HepG2 (cell line): ENCODE measurements around the gene SERPINB6. TPM values are rescaled to one million over a fixed set of nuclear protein-coding genes. Genes with fewer than 3 reads are reported as not detected.

Experiments
- ARNT2 ChIP-seq: sonication (generic); formaldehyde crosslinking; IDR thresholded peaks from 2 replicates; pipeline ENCODE4 v1.8.0; 2022; ENCODE audit warnings: mild to moderate bottlenecking, low read depth, missing genetic modification reagents, moderate library complexity
- DNMT3B ChIP-seq: conservative IDR thresholded peaks from 2 replicates; pipeline ENCODE4 v1.6.1; 2016; ENCODE audit warnings: missing biosample characterization, control low read depth
- EHMT2 ChIP-seq: fragments of 200-600 bp; sonication (generic); IDR thresholded peaks from 2 replicates; pipeline ENCODE4 v1.7.0; 2017; ENCODE audit warnings: antibody characterized with exemption, low read depth, low read length, borderline replicate concordance
- FOXJ3 ChIP-seq: sonication (generic); formaldehyde crosslinking; IDR thresholded peaks from 2 replicates; pipeline ENCODE4 v1.4.0; 2020; ENCODE audit warnings: missing genetic modification reagents, mild to moderate bottlenecking, borderline replicate concordance
- GLI4 ChIP-seq: sonication (generic); formaldehyde crosslinking; IDR thresholded peaks from 2 replicates; pipeline ENCODE4 v1.5.1; 2020; ENCODE audit warnings: missing genetic modification reagents, mild to moderate bottlenecking, moderate library complexity, borderline replicate concordance
- GTF3A ChIP-seq: sonication (generic); formaldehyde crosslinking; conservative IDR thresholded peaks from 2 replicates; pipeline ENCODE4 v1.4.0; 2020; ENCODE audit warnings: mild to moderate bottlenecking, missing genetic modification reagents
- HMG20A ChIP-seq: IDR thresholded peaks from 2 replicates; pipeline ENCODE4 v1.6.1; 2016; ENCODE audit warnings: borderline replicate concordance
- HMG20B ChIP-seq: conservative IDR thresholded peaks from 2 replicates; pipeline ENCODE4 v1.6.1; 2016; ENCODE audit warnings: missing genetic modification reagents, missing compliant biosample characterization
- HNRNPK ChIP-seq: fragments of 200-400 bp; formaldehyde crosslinking; IDR thresholded peaks from 2 replicates; pipeline ENCODE4 v1.6.1; 2018; ENCODE audit warnings: low read length, low read depth, moderate library complexity, mild to moderate bottlenecking; ENCODE audit not compliant: poor library complexity, severe bottlenecking
- KMT2A ChIP-seq: sonication (generic); formaldehyde crosslinking; IDR thresholded peaks from 2 replicates; pipeline ENCODE4 v1.4.0; 2020; ENCODE audit warnings: missing genetic modification reagents
- PITX1 ChIP-seq: sonication (generic); formaldehyde crosslinking; IDR thresholded peaks from 2 replicates; pipeline ENCODE4 v1.5.1; 2020; ENCODE audit warnings: mild to moderate bottlenecking, missing genetic modification reagents
- RFXANK ChIP-seq: IDR thresholded peaks from 2 replicates; pipeline ENCODE4 v1.6.1; 2016
- SPEN ChIP-seq: sonication (generic); formaldehyde crosslinking; IDR thresholded peaks from 2 replicates; pipeline ENCODE4 v1.5.1; 2020; ENCODE audit warnings: low read depth, mild to moderate bottlenecking, missing genetic modification reagents
- ZBTB20 ChIP-seq: sonication (generic); formaldehyde crosslinking; IDR thresholded peaks from 2 replicates; pipeline ENCODE4 v1.8.1; 2023; ENCODE audit warnings: missing genetic modification reagents, low read depth, mild to moderate bottlenecking, borderline replicate concordance
- ZBTB8A ChIP-seq: sonication (generic); formaldehyde crosslinking; IDR thresholded peaks from 2 replicates; pipeline ENCODE4 v1.4.0; 2020; ENCODE audit warnings: mild to moderate bottlenecking, low read depth, missing genetic modification reagents, borderline replicate concordance
- ZFP1 ChIP-seq: IDR thresholded peaks from 2 replicates; pipeline ENCODE4 v1.6.1; 2016
- ZFP37 ChIP-seq: sonication (generic); formaldehyde crosslinking; IDR thresholded peaks from 2 replicates; pipeline ENCODE4 v1.4.0; 2020; ENCODE audit warnings: missing genetic modification reagents, borderline replicate concordance
- ZIK1 ChIP-seq: sonication (generic); formaldehyde crosslinking; IDR thresholded peaks from 2 replicates; pipeline ENCODE4 v1.5.0; 2020; ENCODE audit warnings: mild to moderate bottlenecking, low read depth, missing genetic modification reagents, borderline replicate concordance
- ZNF12 ChIP-seq: sonication (generic); formaldehyde crosslinking; IDR thresholded peaks from 2 replicates; pipeline ENCODE4 v1.5.0; 2020; ENCODE audit warnings: missing genetic modification reagents
- ZNF326 ChIP-seq: sonication (generic); formaldehyde crosslinking; IDR thresholded peaks from 2 replicates; pipeline ENCODE4 v1.4.0; 2020; ENCODE audit warnings: missing genetic modification reagents, borderline replicate concordance
- ZNF580 ChIP-seq: IDR thresholded peaks from 2 replicates; pipeline ENCODE4 v1.6.1; 2016; ENCODE audit warnings: low read depth, borderline replicate concordance
- ZNF615 ChIP-seq: sonication (generic); formaldehyde crosslinking; IDR thresholded peaks from 2 replicates; pipeline ENCODE4 v1.5.0; 2020; ENCODE audit warnings: mild to moderate bottlenecking, missing genetic modification reagents, borderline replicate concordance
- ZNF619 ChIP-seq: sonication (generic); formaldehyde crosslinking; IDR thresholded peaks from 2 replicates; pipeline ENCODE4 v1.4.0; 2020; ENCODE audit warnings: mild to moderate bottlenecking, missing genetic modification reagents
- ZNF713 ChIP-seq: sonication (generic); formaldehyde crosslinking; IDR thresholded peaks from 2 replicates; pipeline ENCODE4 v1.4.0; 2020; ENCODE audit warnings: mild to moderate bottlenecking, missing genetic modification reagents
- polyA plus RNA-seq, 8 experiments: library from polyadenylated mRNA; depleted of rRNA in 3 of 8; stranded (reverse) in 7 of 8; unstranded in 1 of 8; fragments of >200 nt; fragmentation: Illumina TruSeq in 4 of 8; extraction: Trizol in 4 of 8; gene quantifications; 2 replicates each; pipeline versions ENCODE4 v1.2.1 to v1.2.3, GENCODE V29; 2011 to 2016; ENCODE audit warnings: low read depth in 4 of 8, missing spikeins in 1 of 8, mixed read lengths in 1 of 8; ENCODE audit not compliant: insufficient read depth in 1 of 8
- total RNA-seq, 5 experiments: library from RNA; depleted of rRNA; stranded (reverse); fragments of >200 nt; fragmentation: Illumina TruSeq; extraction: Trizol; gene quantifications; 2 replicates each; pipeline ENCODE4 v1.2.3, GENCODE V29; 2016; ENCODE audit warnings: low read depth in 1 of 5
- TF ChIP-seq, protein P1 (sequence below): sonication (generic); formaldehyde crosslinking; IDR thresholded peaks from 2 replicates; pipeline ENCODE4 v1.5.0; 2020; ENCODE audit warnings: mild to moderate bottlenecking, missing genetic modification reagents
- TF ChIP-seq, protein P2 (sequence below): sonication (generic); formaldehyde crosslinking; IDR thresholded peaks from 2 replicates; pipeline ENCODE4 v1.8.0; 2022; ENCODE audit warnings: missing genetic modification reagents, mild to moderate bottlenecking, moderate library complexity, borderline replicate concordance

SERPINB6 gene
- total and polyA plus RNA-seq, 2 of the 13 experiments (the other 11 are each of a cell fraction or from before 2014, with no cell fraction given) = 38.2 to 61.3 TPM

GRCh38 chr6:2988426-2989331 is 17.3 kb upstream of the SERPINB6 start (continued):
- TF ChIP-seq, protein P1, sequence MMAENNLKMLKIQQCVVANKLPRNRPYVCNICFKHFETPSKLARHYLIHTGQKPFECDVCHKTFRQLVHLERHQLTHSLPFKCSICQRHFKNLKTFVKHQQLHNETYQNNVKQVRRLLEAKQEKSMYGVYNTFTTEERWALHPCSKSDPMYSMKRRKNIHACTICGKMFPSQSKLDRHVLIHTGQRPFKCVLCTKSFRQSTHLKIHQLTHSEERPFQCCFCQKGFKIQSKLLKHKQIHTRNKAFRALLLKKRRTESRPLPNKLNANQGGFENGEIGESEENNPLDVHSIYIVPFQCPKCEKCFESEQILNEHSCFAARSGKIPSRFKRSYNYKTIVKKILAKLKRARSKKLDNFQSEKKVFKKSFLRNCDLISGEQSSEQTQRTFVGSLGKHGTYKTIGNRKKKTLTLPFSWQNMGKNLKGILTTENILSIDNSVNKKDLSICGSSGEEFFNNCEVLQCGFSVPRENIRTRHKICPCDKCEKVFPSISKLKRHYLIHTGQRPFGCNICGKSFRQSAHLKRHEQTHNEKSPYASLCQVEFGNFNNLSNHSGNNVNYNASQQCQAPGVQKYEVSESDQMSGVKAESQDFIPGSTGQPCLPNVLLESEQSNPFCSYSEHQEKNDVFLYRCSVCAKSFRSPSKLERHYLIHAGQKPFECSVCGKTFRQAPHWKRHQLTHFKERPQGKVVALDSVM (CRISPR knock-in tag) = peak; percentile 71
- TF ChIP-seq HMG20A (CRISPR knock-in tag) = no peak; the same call in 1 of the 2 replicates
- no peak; the same call in 1 of the 2 replicates for TF ChIP-seq DNMT3B
- no peak; the same call in 1 of the 2 replicates for TF ChIP-seq ZNF713 (CRISPR knock-in tag)
- peak; percentile 35; the same call in 1 of the 2 replicates for TF ChIP-seq PITX1 (CRISPR knock-in tag)
- TF ChIP-seq ZNF619 (CRISPR knock-in tag) = peak; percentile 92
- TF ChIP-seq, protein P2, sequence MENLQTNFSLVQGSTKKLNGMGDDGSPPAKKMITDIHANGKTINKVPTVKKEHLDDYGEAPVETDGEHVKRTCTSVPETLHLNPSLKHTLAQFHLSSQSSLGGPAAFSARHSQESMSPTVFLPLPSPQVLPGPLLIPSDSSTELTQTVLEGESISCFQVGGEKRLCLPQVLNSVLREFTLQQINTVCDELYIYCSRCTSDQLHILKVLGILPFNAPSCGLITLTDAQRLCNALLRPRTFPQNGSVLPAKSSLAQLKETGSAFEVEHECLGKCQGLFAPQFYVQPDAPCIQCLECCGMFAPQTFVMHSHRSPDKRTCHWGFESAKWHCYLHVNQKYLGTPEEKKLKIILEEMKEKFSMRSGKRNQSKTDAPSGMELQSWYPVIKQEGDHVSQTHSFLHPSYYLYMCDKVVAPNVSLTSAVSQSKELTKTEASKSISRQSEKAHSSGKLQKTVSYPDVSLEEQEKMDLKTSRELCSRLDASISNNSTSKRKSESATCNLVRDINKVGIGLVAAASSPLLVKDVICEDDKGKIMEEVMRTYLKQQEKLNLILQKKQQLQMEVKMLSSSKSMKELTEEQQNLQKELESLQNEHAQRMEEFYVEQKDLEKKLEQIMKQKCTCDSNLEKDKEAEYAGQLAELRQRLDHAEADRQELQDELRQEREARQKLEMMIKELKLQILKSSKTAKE (CRISPR knock-in tag) = peak; percentile 66
- peak; percentile 46; the same call in 1 of the 2 replicates for TF ChIP-seq GLI4
- TF ChIP-seq HNRNPK = peak; percentile 98
- TF ChIP-seq ZNF12 = peak; percentile 64
- TF ChIP-seq FOXJ3 (CRISPR knock-in tag) = no peak
- TF ChIP-seq EHMT2 = no peak
- peak; percentile 80 for TF ChIP-seq SPEN (CRISPR knock-in tag)
- peak; percentile 85; the same call in 1 of the 2 replicates for TF ChIP-seq ZFP37 (CRISPR knock-in tag)
- no peak; the same call in none of the 2 replicates for TF ChIP-seq HMG20B (CRISPR knock-in tag)
- TF ChIP-seq RFXANK (CRISPR knock-in tag) = no peak; the same call in 1 of the 2 replicates
- TF ChIP-seq KMT2A (CRISPR knock-in tag) = peak; percentile 17
- TF ChIP-seq GTF3A (CRISPR knock-in tag) = no peak
- peak; percentile 63; the same call in 1 of the 2 replicates for TF ChIP-seq ZFP1 (CRISPR knock-in tag)
- TF ChIP-seq ZBTB20 (CRISPR knock-in tag) = peak; percentile 74
- TF ChIP-seq ZNF326 (CRISPR knock-in tag) = no peak
- TF ChIP-seq ARNT2 (CRISPR knock-in tag) = peak; percentile 79
- TF ChIP-seq ZNF580 (CRISPR knock-in tag) = no peak
- no peak; the same call in 1 of the 2 replicates for TF ChIP-seq ZBTB8A
- peak; percentile 30; the same call in 1 of the 2 replicates for TF ChIP-seq ZIK1 (CRISPR knock-in tag)
- peak; percentile 39; the same call in 1 of the 2 replicates for TF ChIP-seq ZNF615 (CRISPR knock-in tag)
